ENCODE results near the gene SRGAP2.
"Not testable (repeated sequence)": the region's sequence is repeated elsewhere in the genome, so short reads cannot be mapped to it uniquely, and the experiment has no call there.

GRCh38 chr1:206232970-206233645, 29.8 kb downstream of the SRGAP2 start:
- TF ChIP-seq CTCF, POLR2A, EP300 (IDR thresholded peaks at IDR 0.05): not testable (repeated sequence)
